Measurements from ENCODE around the gene RANGRF.
A peak's percentile ranks its signal among the peaks of the same experiment; 100 is the strongest.

RANGRF gene

GRCh38 chr17:8314797-8315763 lies 26.6 kb downstream of the RANGRF start:
- DNase-seq, result no peak

GRCh38 chr17:8315764-8316217 lies 27.3 kb downstream of the RANGRF start:
- no peak for DNase-seq

- no peak for DNase-seq
Measured at GRCh38 chr17:8318010-8318935, 29.8 kb downstream of the RANGRF start.

- DNase-seq, result no peak
Measured at GRCh38 chr17:8320262-8320661, 31.8 kb downstream of the RANGRF start.

- no peak for DNase-seq
Measured at GRCh38 chr17:8320990-8321389, 32.5 kb downstream of the RANGRF start.

- no peak for DNase-seq
Measured at GRCh38 chr17:8322061-8322460, 33.6 kb downstream of the RANGRF start.

- no peak for DNase-seq
Measured at GRCh38 chr17:8324132-8324531, 35.7 kb downstream of the RANGRF start.

GRCh38 chr17:8324923-8325322 lies 36.5 kb downstream of the RANGRF start:
- no peak for DNase-seq

- DNase-seq, result peak; percentile 7
Measured at GRCh38 chr17:8326511-8327302, 38.2 kb downstream of the RANGRF start.

GRCh38 chr17:8327303-8327649 lies 38.8 kb downstream of the RANGRF start:
- no peak for DNase-seq

- DNase-seq, result no peak
Measured at GRCh38 chr17:8332128-8332527, 43.7 kb downstream of the RANGRF start.

- no peak for DNase-seq
Measured at GRCh38 chr17:8332688-8333087, 44.2 kb downstream of the RANGRF start.

- no peak for DNase-seq
Measured at GRCh38 chr17:8333281-8333680, 44.8 kb downstream of the RANGRF start.

GRCh38 chr17:8337802-8338752 lies 49.6 kb downstream of the RANGRF start:
- no peak for DNase-seq

GRCh38 chr17:8338753-8339140 lies 50.3 kb downstream of the RANGRF start:
- DNase-seq, result no peak

- no peak for DNase-seq
Measured at GRCh38 chr17:8339540-8339939, 51.1 kb downstream of the RANGRF start, which contains the start of gene ODF4. Gene ODF4 (plus strand): TSS chr17:8339840. CDS start chr17:8340052, 212 bp downstream.

Data from NCI-H1105 treated with DMSO at 0.1 percent for 48 hours (cell line).